Measurements from ENCODE around the gene RSBN1L. TPM values are rescaled to one million over a fixed set of nuclear protein-coding genes. Genes with fewer than 3 reads are reported as not detected.
"Not testable (repeated sequence)": the region's sequence is repeated elsewhere in the genome, so short reads cannot be mapped to it uniquely, and the experiment has no call there.

RSBN1L gene
- polyA plus RNA-seq, 1 donor, result 15.9 TPM

- no peak for DNase-seq (ENCODE audit: low read depth)
These were observed 8.5 kb upstream of the RSBN1L start for GRCh38 chr7:77687747-77688144.

- no peak for DNase-seq (ENCODE audit: low read depth)
These were observed 6.0 kb upstream of the RSBN1L start for GRCh38 chr7:77690289-77690688.

GRCh38 chr7:77691892-77692491 is 4.3 kb upstream of the RSBN1L start:
- no peak for DNase-seq (ENCODE audit: low read depth)

- DNase-seq (ENCODE audit: low read depth), result no peak
These were observed 2.3 kb upstream of the RSBN1L start for GRCh38 chr7:77693830-77694583.

GRCh38 chr7:77696643-77697534 is 630 bp downstream of the RSBN1L start:
- DNase-seq (ENCODE audit: low read depth), result peak; percentile 39

GRCh38 chr7:77697535-77697831 is 1.2 kb downstream of the RSBN1L start:
- no peak for DNase-seq (ENCODE audit: low read depth)

GRCh38 chr7:77698042-77698625 is 1.9 kb downstream of the RSBN1L start:
- no peak for DNase-seq (ENCODE audit: low read depth)

- DNase-seq (ENCODE audit: low read depth), result no peak
These were observed 2.8 kb downstream of the RSBN1L start for GRCh38 chr7:77699056-77699455.

GRCh38 chr7:77702513-77702912 is 6.3 kb downstream of the RSBN1L start:
- DNase-seq (ENCODE audit: low read depth), result no peak

GRCh38 chr7:77702968-77703472 is 6.8 kb downstream of the RSBN1L start:
- no peak for DNase-seq (ENCODE audit: low read depth)

- not testable (repeated sequence) for DNase-seq (ENCODE audit: low read depth)
These were observed 7.4 kb downstream of the RSBN1L start for GRCh38 chr7:77703669-77704068.

GRCh38 chr7:77707504-77707992 is 11.3 kb downstream of the RSBN1L start:
- no peak for DNase-seq (ENCODE audit: low read depth)

GRCh38 chr7:77710067-77710466 is 13.8 kb downstream of the RSBN1L start:
- no peak for DNase-seq (ENCODE audit: low read depth)

- no peak for DNase-seq (ENCODE audit: low read depth)
These were observed 14.6 kb downstream of the RSBN1L start for GRCh38 chr7:77710861-77711260.

GRCh38 chr7:77714195-77714594 is 17.9 kb downstream of the RSBN1L start:
- no peak for DNase-seq (ENCODE audit: low read depth)

GRCh38 chr7:77714931-77715330 is 18.7 kb downstream of the RSBN1L start:
- DNase-seq (ENCODE audit: low read depth), result not testable (repeated sequence)

GRCh38 chr7:77716804-77717203 is 20.5 kb downstream of the RSBN1L start:
- no peak for DNase-seq (ENCODE audit: low read depth)

- DNase-seq (ENCODE audit: low read depth), result not testable (repeated sequence)
These were observed 21.3 kb downstream of the RSBN1L start for GRCh38 chr7:77717566-77717965.

GRCh38 chr7:77727527-77727926 is 31.3 kb downstream of the RSBN1L start:
- no peak for DNase-seq (ENCODE audit: low read depth)

GRCh38 chr7:77727936-77728701 is 31.9 kb downstream of the RSBN1L start:
- no peak for DNase-seq (ENCODE audit: low read depth)
